ENCODE data around the gene PLEKHA8.

The PLEKHA8 gene

DNA sequence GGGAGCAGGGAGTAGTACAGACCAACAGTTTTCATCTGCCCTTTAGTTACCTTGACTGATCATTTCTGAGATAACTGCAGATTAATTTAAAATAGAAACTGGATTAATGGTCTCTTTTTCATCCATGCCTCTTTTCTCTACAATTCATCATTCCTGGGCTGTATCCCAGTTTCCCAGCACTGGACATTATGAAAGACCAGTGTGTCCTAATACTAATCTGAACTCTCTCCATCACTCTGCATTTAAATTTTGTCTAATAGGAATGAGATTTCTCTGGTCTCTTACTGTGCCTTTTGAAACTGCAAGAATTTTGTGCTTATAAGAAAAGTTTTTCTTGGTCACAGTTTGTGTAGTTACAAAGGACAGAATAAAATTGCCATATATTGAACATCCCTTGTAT, 12.7 kb downstream of the PLEKHA8 start:
- DNase-seq (ENCODE audit: low spot score), result no peak
- Histone ChIP-seq H3K4me3 (no peak overlapping the region), H3K27ac (no peak overlapping the region)
- no peak for TF ChIP-seq CTCF (IDR thresholded peaks at IDR 0.05)

GRCh38 chr7:30041526-30042269, 13.5 kb downstream of the PLEKHA8 start:
- H3K27ac ChIP-seq, result no peak overlapping the region
- no peak for DNase-seq (ENCODE audit: low spot score)
- TF ChIP-seq CTCF (IDR thresholded peaks at IDR 0.05), result no peak
- H3K4me3 ChIP-seq, result no peak overlapping the region

DNA sequence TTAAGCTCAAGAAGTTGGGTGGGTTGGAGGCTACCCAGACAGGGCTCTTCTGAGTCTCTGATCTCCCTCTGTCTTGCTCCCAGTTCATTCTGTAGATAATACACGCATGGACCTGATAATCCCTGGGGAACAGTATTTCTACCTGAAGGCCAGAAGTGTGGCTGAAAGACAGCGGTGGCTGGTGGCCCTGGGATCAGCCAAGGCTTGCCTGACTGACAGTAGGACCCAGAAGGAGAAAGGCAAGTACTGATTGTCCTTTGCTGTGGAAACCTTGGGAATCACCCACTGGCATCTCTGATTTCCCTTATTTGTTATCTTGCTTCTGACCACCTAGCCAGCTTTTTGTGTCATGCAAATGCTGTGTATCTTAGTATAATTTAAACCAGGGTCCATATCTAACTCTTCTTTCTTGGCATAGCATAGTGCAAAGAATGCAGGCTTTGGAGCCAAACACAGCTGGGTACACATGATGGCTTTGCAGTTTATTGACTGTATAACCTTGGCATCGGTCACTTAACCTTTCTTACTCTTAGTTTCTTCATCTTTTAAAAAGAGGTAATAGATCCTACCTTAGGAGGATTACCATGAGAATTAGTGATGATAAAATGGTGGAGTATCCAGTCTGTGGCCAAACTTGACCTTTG, 18.0 kb downstream of the PLEKHA8 start:
- Histone ChIP-seq H3K4me3 (no peak overlapping the region), H3K27ac (no peak overlapping the region)
- DNase-seq (ENCODE audit: low spot score), result no peak
- no peak for TF ChIP-seq CTCF (IDR thresholded peaks at IDR 0.05)

- Histone ChIP-seq H3K4me3 (no peak overlapping the region), H3K27ac (no peak overlapping the region)
- DNase-seq (ENCODE audit: low spot score), result no peak
- no peak for TF ChIP-seq CTCF (IDR thresholded peaks at IDR 0.05)
Measured at GRCh38 chr7:30047124-30047523, 18.9 kb downstream of the PLEKHA8 start.

DNA sequence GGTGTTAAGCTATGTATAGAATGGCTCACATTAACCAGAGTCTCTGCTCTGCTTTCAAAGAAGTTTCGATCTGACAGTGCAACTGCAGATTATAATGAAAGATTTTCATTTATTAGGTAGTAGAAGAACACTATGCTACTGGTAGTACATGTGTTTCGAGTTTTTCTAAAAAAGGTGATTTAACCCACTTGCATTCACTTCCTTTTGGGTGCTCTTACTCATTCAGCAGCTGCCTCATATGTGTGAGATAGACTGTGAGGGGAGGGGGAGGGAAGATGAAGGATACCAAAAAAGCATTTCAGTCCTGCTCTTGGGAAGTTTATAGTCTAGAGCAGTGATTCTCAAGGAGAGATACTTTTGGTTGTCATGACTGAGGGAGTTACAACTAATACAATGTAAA, 20.4 kb downstream of the PLEKHA8 start:
- H3K27ac ChIP-seq, result no peak overlapping the region
- no peak for TF ChIP-seq CTCF (IDR thresholded peaks at IDR 0.05)
- H3K4me3 ChIP-seq, result no peak overlapping the region
- no peak for DNase-seq (ENCODE audit: low spot score)

DNA sequence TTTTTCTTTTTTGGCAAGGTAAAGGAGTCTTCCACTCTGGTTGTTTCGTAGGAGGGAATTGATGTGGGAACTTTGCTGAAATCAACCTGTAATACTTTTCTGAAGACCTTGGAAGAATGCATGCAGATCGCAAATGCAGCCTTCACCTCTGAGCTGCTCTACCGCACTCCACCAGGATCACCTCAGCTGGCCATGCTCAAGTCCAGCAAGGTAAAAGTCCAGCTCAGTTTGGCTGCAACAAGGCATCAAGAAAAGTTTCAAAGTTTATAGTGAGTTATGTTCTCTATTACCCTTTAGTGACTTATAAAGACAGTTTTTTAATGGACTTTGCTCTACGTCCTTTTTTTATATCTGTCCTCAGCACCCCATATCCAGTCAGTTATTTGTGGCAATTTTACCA, 21.0 kb downstream of the PLEKHA8 start:
- no peak overlapping the region for H3K27ac ChIP-seq
- no peak for DNase-seq (ENCODE audit: low spot score)
- H3K4me3 ChIP-seq, result no peak overlapping the region
- no peak for TF ChIP-seq CTCF (IDR thresholded peaks at IDR 0.05)

DNA sequence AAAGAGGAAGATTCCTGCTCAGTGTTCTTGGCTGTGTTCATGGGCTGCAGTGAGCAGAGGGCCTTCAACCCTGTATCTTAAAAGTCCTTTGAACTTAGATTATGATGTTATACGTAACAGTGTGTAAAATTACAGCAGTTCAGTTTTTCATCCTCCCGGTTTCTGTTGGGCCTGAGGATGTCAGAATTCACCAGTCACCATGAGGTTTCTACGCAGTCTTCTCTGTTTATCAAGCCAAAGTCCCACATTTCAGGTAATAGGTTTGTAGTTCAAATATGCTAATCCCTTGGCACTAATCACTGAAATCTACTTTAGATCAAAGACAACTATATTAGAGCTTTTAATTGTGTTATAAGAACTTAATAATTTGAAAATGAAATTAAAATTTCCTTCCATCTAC, 24.9 kb downstream of the PLEKHA8 start:
- no peak for TF ChIP-seq CTCF (IDR thresholded peaks at IDR 0.05)

More for the DNA sequence above, 24.9 kb downstream of the PLEKHA8 start:
- DNase-seq (ENCODE audit: low spot score), result no peak
- Histone ChIP-seq H3K4me3 (no peak overlapping the region), H3K27ac (no peak overlapping the region)
